Adrenal gland (tissue), 5 donors: ENCODE data around the gene ARMC9.

Experiments used
- POLR2A ChIP-seq, 2 donors: fragments of 450-650 bp; IDR thresholded peaks; one replicate each; pipeline ENCODE4 v1.6.1; 2017; ENCODE audit warnings: antibody characterized with exemption in 2 of 2, mild to moderate bottlenecking in 2 of 2, moderate library complexity in 1 of 2
- TF ChIP-seq, protein P1 (sequence below), 6 experiments: fragments of 450-650 bp in 4 of 6; fragments of 200-600 bp in 2 of 6; sonication (generic) in 1 of 6; IDR thresholded peaks; 1 replicate in 5 of 6; 2 replicates in 1 of 6; pipeline versions ENCODE4 v1.5.1 to v1.8.0; 2016 to 2021; ENCODE audit warnings: antibody characterized with exemption in 6 of 6, mild to moderate bottlenecking in 2 of 6, moderate library complexity in 1 of 6
- donor health status: DM: no; HTN: no; CAD: no.

GRCh38 chr2:231385429-231385828 is 187.0 kb downstream of the ARMC9 start:
- TF ChIP-seq, protein P1, sequence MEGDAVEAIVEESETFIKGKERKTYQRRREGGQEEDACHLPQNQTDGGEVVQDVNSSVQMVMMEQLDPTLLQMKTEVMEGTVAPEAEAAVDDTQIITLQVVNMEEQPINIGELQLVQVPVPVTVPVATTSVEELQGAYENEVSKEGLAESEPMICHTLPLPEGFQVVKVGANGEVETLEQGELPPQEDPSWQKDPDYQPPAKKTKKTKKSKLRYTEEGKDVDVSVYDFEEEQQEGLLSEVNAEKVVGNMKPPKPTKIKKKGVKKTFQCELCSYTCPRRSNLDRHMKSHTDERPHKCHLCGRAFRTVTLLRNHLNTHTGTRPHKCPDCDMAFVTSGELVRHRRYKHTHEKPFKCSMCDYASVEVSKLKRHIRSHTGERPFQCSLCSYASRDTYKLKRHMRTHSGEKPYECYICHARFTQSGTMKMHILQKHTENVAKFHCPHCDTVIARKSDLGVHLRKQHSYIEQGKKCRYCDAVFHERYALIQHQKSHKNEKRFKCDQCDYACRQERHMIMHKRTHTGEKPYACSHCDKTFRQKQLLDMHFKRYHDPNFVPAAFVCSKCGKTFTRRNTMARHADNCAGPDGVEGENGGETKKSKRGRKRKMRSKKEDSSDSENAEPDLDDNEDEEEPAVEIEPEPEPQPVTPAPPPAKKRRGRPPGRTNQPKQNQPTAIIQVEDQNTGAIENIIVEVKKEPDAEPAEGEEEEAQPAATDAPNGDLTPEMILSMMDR (IDR thresholded peaks at IDR 0.05) = no peak
- no peak for TF ChIP-seq POLR2A (IDR thresholded peaks at IDR 0.05)
